Suprapubic skin (tissue), 4 donors: ENCODE results near the gene CYP26B1.

Experiments used
- CTCF ChIP-seq, 2 donors: fragments of 200-600 bp in 1 of 2; fragments of 450-650 bp in 1 of 2; sonication (generic) in 1 of 2; IDR thresholded peaks; one replicate each; pipeline ENCODE4 v1.5.1; 2016 to 2019; ENCODE audit warnings: antibody characterized with exemption in 2 of 2, mild to moderate bottlenecking in 1 of 2, moderate library complexity in 1 of 2
- EP300 ChIP-seq: sonication (generic); formaldehyde crosslinking; IDR thresholded peaks from one replicate; pipeline ENCODE4 v1.6.1; 2017; ENCODE audit warnings: antibody characterized with exemption
- POLR2A ChIP-seq, 2 donors: fragments of 450-650 bp; IDR thresholded peaks; one replicate each; pipeline ENCODE4 v1.6.1; 2017; ENCODE audit warnings: antibody characterized with exemption in 2 of 2, mild to moderate bottlenecking in 2 of 2, moderate library complexity in 2 of 2
- POLR2AphosphoS5 ChIP-seq, 3 donors: sonication (generic); formaldehyde crosslinking; IDR thresholded peaks; one replicate each; pipeline ENCODE4 v1.6.1; 2017; ENCODE audit warnings: antibody characterized with exemption in 3 of 3

GRCh38 chr2:72183466-72183865 is 35.8 kb upstream of the CYP26B1 start:
- TF ChIP-seq POLR2AphosphoS5 (IDR thresholded peaks at IDR 0.05) = no peak
- no peak for TF ChIP-seq POLR2A (IDR thresholded peaks at IDR 0.05)
- TF ChIP-seq CTCF (IDR thresholded peaks at IDR 0.05) = no peak
- no peak for TF ChIP-seq EP300
